Prostate gland (tissue), 2 donors: Measurements from ENCODE around the gene ITGB7. TPM values are rescaled to one million over a fixed set of nuclear protein-coding genes. Genes with fewer than 3 reads are reported as not detected.

Source experiments
- DNase-seq: peaks from one replicate; pipeline ENCODE4 v3.0.0-alpha.2; 2019; ENCODE audit warnings: low spot score
- H3K27ac ChIP-seq, 2 donors: fragments of 200-600 bp; sonication (generic); 2 replicates each; pipeline ENCODE4 v1.5.1; 2017 to 2019
- H3K27me3 ChIP-seq: fragments of 200-600 bp; sonication (generic); replicated peaks from 2 replicates; pipeline ENCODE4 v1.5.1; 2019; ENCODE audit not compliant: insufficient read depth
- H3K36me3 ChIP-seq, 2 donors: fragments of 200-600 bp; sonication (generic); 1 replicate in 1 of 2; 2 replicates in 1 of 2; pipeline versions ENCODE4 v1.5.1 to v1.8.1; 2017 to 2019
- H3K4me1 ChIP-seq: fragments of 200-600 bp; sonication (generic); replicated peaks from 2 replicates; pipeline ENCODE4 v1.5.1; 2019
- H3K4me3 ChIP-seq, 2 donors: fragments of 200-600 bp; sonication (generic); 2 replicates each; pipeline ENCODE4 v1.5.1; 2017 to 2019
- H3K9me3 ChIP-seq: fragments of 200-600 bp; sonication (generic); 2 replicates; pipeline ENCODE4 v1.5.1; 2017
- POLR2A ChIP-seq: fragments of 450-650 bp; IDR thresholded peaks from one replicate; pipeline ENCODE4 v1.6.1; 2016; ENCODE audit warnings: antibody characterized with exemption, mild to moderate bottlenecking
- POLR2AphosphoS5 ChIP-seq: sonication (generic); formaldehyde crosslinking; IDR thresholded peaks from one replicate; pipeline ENCODE4 v1.6.1; 2017; ENCODE audit warnings: antibody characterized with exemption
- WGBS: methylation state at CpG from one replicate; pipeline ENCODE4 v1.1.5; 2018; 5-methylcytosine and 5-hydroxymethylcytosine counted together
- intact Hi-C: fragments of 100-400 bp; cut with DNase I; formaldehyde crosslinking; loops from one replicate; pipeline ENCODE4 v1.14.2; 2022
- total RNA-seq, 2 donors: library from RNA; depleted of rRNA; stranded (reverse); fragments of >200 nt; gene quantifications; one replicate each; pipeline ENCODE4 v1.1.0, GENCODE V29; 2016
- TF ChIP-seq, protein P1 (sequence below), 4 experiments: fragments of 200-600 bp in 2 of 4; fragments of 450-650 bp in 2 of 4; sonication (generic) in 2 of 4; IDR thresholded peaks; 1 replicate in 3 of 4; 2 replicates in 1 of 4; pipeline ENCODE4 v1.5.1; 2016 to 2019; ENCODE audit warnings: antibody characterized with exemption in 4 of 4, mild to moderate bottlenecking in 2 of 4, moderate library complexity in 2 of 4

The ITGB7 gene
- total RNA-seq, 2 donors from 2014 or later = 1.2 to 1.7 TPM

DNA sequence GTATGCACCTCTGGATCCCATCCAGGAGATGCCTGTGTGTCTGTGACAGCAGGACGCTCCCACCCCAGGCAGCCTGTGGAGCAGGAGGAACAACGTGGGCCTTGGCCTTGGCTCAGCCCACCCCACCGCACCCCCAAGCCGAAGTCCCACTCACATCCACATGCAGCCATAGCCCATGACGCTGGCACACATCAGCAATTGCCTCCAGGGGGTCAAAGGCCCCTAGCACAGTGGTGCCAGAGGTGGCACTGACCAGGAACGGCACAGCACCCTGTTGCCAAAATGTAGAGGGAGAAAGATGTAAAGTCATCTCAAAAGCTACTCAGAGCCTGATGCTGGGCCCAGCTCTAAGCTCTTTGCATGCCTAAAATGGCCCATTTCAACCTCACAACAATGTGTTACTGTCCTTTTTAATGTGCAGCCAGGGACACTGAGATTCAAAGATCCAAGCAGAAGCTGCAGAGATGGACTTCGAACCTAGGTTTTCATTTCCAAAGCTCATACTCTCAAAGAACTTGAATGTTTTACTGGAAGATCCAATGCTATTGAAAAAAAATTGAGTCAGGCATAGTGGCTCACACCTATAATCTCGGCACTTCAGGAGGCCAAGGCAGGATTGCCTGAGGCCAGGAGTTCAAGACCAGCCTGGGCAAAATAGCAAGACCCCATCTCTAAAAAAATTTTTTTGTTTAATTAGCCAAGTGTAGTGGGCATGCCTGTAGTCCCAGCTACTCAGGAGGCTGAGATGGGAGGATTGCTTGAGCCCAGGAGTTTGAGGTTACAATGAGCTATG, 45.7 kb downstream of the ITGB7 start:
- TF ChIP-seq POLR2A (no peak), POLR2AphosphoS5 (no peak)
- TF ChIP-seq, protein P1, sequence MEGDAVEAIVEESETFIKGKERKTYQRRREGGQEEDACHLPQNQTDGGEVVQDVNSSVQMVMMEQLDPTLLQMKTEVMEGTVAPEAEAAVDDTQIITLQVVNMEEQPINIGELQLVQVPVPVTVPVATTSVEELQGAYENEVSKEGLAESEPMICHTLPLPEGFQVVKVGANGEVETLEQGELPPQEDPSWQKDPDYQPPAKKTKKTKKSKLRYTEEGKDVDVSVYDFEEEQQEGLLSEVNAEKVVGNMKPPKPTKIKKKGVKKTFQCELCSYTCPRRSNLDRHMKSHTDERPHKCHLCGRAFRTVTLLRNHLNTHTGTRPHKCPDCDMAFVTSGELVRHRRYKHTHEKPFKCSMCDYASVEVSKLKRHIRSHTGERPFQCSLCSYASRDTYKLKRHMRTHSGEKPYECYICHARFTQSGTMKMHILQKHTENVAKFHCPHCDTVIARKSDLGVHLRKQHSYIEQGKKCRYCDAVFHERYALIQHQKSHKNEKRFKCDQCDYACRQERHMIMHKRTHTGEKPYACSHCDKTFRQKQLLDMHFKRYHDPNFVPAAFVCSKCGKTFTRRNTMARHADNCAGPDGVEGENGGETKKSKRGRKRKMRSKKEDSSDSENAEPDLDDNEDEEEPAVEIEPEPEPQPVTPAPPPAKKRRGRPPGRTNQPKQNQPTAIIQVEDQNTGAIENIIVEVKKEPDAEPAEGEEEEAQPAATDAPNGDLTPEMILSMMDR (IDR thresholded peaks at IDR 0.05) = no peak
- DNase-seq = no peak
- Histone ChIP-seq H3K9me3 (no peaks in the 10 kb centered on the region), H3K4me1 (no peaks in the 10 kb centered on the region), H3K27ac (no peak overlapping the region), H3K27me3 (no peaks in the 10 kb centered on the region), H3K4me3 (no peak overlapping the region), H3K36me3 (no peaks in the 10 kb centered on the region)
- intact Hi-C loops = no loop called here
- WGBS = 87% methylated on average over 8 of the region's 8 CpGs

GRCh38 chr12:53160673-53161072, 46.4 kb downstream of the ITGB7 start:
- no peak for DNase-seq
- intact Hi-C loops = loop anchor here (1.0 kb wide), 1 partner anchor 35 kb away; no protein-coding TSS in a partner anchor
- H3K27me3 ChIP-seq = no peaks in the 10 kb centered on the region
- H3K4me1 ChIP-seq = no peaks in the 10 kb centered on the region
- H3K9me3 ChIP-seq = no peaks in the 10 kb centered on the region
- H3K36me3 ChIP-seq = no peaks in the 10 kb centered on the region
- no peak overlapping the region for H3K27ac ChIP-seq
- 75% methylated on average over 2 of the region's 2 CpGs for WGBS
- H3K4me3 ChIP-seq = no peak overlapping the region
- no peak for TF ChIP-seq POLR2A

- Histone ChIP-seq H3K27ac (no peak overlapping the region), H3K4me3 (no peak overlapping the region), H3K4me1 (no peaks in the 10 kb centered on the region), H3K27me3 (no peaks in the 10 kb centered on the region), H3K9me3 (no peaks in the 10 kb centered on the region), H3K36me3 (no peaks in the 10 kb centered on the region)
- TF ChIP-seq, protein P1 (IDR thresholded peaks at IDR 0.05) = no peak
- TF ChIP-seq POLR2AphosphoS5 (no peak), POLR2A (no peak)
- intact Hi-C loops = loop anchor here (1.0 to 5.0 kb wide), 4 partner anchors 31 to 93 kb away; partner anchors contain the start of gene IGFBP6
- WGBS = 83% methylated on average over 16 of the region's 16 CpGs
- no peak for DNase-seq
Observed at GRCh38 chr12:53160000-53160399, 47.1 kb downstream of the ITGB7 start.

DNA sequence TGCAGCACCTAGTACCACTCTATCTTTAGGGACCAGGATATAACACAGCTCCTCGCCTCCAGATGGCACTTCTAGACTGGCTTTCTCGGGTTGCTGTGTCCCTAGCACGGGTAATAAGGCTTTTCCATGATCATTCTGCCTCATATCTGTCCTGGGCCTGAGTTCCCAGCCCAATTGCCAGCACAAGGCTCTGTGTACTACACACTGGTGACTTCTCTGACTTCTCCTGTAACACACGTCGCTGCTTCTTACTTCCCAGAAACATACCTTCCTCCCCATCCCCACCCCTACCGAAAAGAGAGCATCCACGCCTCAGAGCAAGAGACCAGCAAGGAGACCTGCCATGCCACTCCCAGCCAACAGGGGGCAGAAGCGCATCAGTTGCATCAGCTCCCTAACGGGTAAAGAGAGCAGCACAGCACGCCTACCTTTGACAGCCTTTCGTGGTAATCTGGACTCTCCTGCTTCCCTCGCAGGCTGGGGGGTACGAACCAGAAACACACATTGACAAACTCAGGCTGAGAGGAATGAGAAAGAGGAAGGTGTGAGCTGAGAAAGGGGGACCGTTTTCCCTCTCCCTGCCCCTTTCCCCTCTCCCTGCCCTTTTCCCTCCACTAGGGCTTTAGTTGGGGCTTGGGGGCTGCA, 47.7 kb downstream of the ITGB7 start:
- TF ChIP-seq, protein P1 (IDR thresholded peaks at IDR 0.05) = peak; percentile 96 to 98 (median 97)
- no peak for TF ChIP-seq POLR2A
- TF ChIP-seq POLR2AphosphoS5 = peak; percentile 62
- Histone ChIP-seq H3K4me1 (no peaks in the 10 kb centered on the region), H3K27me3 (no peaks in the 10 kb centered on the region), H3K4me3 (no peak overlapping the region), H3K27ac (peak overlapping the region in 1 of 2 donors; percentile 11), H3K9me3 (no peaks in the 10 kb centered on the region), H3K36me3 (no peaks in the 10 kb centered on the region)
- intact Hi-C loops = loop anchor here (2.0 to 5.0 kb wide), 3 partner anchors 31 to 92 kb away; partner anchors contain the start of gene IGFBP6
- 11% methylated on average over 14 of the region's 14 CpGs for WGBS
- DNase-seq = peak; percentile 82

DNA sequence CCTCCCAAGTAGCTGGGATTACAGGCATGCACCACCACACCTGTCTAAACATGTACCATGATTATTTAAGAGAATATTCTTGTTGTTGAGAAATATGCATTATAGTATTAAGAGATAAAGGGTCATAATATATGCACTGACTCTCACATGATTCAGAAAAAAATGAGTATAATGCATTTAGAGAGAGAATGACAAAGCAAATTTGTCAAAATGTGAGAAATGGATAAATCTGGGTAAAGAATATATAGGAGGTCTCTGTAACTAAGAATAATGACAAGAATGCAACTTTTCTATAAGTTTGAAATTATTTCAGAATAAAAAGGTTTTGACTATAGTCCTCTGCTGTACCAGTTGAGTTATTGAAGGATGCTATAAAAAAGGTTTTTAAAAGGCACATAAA, 54.7 kb downstream of the ITGB7 start:
- Histone ChIP-seq H3K9me3 (no peaks in the 10 kb centered on the region), H3K4me1 (no peaks in the 10 kb centered on the region), H3K36me3 (no peaks in the 10 kb centered on the region), H3K27ac (no peak overlapping the region), H3K4me3 (no peak overlapping the region), H3K27me3 (no peaks in the 10 kb centered on the region)
- intact Hi-C loops = loop anchor here (5.0 kb wide), 1 partner anchor 45 kb away; no protein-coding TSS in a partner anchor
- TF ChIP-seq, protein P1 (IDR thresholded peaks at IDR 0.05) = no peak
- TF ChIP-seq POLR2A = no peak
- TF ChIP-seq POLR2AphosphoS5 = no peak
- DNase-seq = no peak
